NCI-H345 (cell line): ENCODE results near the gene DBP.
"Not testable (repeated sequence)": the region's sequence is repeated elsewhere in the genome, so short reads cannot be mapped to it uniquely, and the experiment has no call there.

ENCODE experiments used
- DNase-seq: peaks from one replicate; lab custom pipeline; 2025; lab: John Stamatoyannopoulos, UW

DBP gene

GRCh38 chr19:48665786-48666185 is 28.6 kb upstream of the DBP start:
- DNase-seq, result no peak

DNA sequence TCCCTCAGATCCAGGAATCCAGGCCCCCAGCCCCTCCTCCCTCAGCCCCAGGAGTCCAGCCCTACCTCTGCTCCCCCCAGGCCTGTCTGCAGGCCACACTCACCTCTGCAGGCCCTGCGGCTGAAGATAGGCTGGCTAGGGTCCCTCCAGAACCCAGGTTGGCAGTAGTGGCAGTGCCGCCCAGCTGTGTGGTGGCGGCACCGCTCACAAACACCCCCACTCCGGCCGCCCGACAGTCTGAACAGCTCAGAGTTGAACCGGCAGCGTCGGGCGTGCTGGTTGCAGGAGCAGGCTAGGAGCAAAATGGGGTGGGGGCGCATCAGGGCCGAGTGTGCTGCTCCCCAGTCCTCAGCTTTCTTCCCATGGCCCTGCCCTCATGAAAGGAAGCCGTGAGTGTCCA is 27.3 kb upstream of the DBP start:
- DNase-seq, result no peak

GRCh38 chr19:48663667-48664066 is 26.5 kb upstream of the DBP start:
- DNase-seq, result no peak

DNA sequence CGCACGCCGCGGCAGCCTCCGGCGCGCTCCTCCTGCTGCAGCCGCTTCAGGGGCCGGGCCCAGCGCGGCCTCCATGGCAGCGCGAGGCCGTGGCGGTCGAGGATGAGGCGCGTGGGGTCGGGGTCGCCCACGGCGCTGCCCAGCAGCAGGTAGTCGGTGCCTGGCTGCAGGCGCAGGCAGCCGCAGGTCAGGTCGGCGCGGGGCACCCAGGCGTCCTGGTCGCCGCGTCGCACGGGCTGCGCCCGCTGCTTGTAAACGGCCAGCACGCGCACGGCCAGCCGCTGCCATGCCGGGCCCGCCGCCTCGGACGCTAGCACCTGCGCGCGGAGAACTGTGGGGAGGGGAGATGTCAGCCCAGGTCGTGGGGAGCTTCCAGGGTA is 24.5 kb upstream of the DBP start:
- DNase-seq, result no peak

GRCh38 chr19:48660852-48661710 is 23.9 kb upstream of the DBP start:
- DNase-seq, result peak; percentile 32

DNA sequence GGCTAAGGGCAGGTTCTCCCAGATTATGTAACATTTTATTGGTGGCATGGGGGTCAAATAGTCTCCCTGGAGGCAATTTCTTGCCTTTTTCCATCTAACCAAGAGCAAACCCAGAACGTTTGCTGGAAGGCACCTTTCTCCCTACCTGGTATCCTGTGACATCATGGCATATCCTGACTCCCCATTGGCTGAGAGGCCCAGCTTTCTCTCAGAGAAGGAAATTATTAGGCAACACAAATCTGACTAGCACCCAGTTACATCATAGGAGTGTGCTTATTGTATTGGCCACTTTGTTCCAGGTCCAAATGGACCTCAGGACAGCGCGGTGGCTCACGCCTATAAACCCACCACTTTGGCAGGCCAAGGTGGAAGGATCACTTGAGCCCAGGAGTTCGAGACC is 22.6 kb upstream of the DBP start:
- DNase-seq, result no peak

DNA sequence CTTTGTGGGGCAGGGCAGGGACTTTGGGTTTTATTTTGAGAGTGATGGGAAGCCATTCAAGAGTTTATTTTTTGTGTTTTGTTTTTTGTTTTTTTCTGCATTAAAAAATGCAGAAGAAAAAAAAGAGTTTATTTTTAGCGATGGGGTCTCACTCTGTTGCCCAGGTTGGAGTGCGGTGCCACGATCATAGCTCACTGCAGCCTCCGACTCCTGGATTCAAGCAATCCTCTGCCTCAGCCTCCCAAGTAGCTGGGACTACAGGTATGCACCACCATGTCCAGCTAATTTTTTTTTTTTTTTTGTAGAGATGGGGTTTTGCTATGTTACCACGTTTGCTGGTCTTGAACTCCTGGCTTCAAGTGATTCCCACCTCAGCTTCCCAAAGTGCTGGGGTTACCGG is 21.3 kb upstream of the DBP start:
- DNase-seq, result no peak

DNA sequence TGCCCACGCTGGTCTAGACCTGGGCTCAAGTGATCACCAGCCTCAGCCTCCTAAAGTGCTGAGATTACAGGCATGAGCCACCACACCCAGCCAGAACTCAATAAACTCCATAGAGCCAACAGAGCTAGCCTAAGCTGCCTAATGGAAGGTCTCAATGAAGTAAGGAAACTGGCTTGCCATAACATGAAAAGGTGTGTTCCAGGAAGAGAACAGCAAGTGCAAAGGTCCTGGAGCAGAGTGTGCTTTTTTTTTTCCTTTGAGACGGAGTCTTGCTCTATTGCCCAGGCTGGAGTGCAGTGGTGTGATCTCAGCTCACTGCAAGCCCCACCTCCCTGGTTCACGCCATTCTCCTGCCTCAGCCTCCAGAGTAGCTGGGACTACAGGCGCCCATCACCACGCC is 20.6 kb upstream of the DBP start:
- DNase-seq, result not testable (repeated sequence)

DNA sequence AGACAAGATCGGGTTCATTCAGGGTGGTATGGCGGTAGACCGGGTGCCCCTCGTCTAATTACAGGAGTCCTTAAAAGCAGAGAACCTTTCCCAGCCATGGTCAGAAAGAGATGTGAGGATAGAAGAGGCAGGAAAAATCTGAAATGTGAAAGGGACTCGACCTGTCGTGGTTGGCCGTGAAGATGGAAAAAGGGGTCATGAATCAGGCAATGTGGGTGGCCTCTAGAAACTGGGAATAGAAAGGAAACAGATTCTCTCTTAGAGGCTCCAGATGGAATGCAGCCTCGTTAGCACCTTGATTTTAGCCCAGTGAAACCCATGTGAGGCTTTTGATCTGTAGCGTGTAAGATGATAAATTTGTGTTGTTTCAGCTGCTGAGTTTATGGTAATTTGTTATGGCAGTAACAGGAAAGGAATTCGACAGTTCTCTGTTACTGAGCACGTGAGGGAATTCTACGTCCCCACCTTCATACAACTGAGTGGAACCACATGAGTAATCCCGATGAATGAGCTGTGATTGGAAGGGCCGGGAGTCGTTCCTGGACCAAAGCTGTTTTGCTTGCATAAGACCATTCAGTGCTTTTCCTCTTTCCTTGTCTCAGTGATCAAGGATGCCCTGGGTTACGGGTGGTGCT is 19.8 kb upstream of the DBP start:
- no peak for DNase-seq

- peak; percentile 50 for DNase-seq
These were observed 17.3 kb upstream of the DBP start for GRCh38 chr19:48654299-48655059.

DNA sequence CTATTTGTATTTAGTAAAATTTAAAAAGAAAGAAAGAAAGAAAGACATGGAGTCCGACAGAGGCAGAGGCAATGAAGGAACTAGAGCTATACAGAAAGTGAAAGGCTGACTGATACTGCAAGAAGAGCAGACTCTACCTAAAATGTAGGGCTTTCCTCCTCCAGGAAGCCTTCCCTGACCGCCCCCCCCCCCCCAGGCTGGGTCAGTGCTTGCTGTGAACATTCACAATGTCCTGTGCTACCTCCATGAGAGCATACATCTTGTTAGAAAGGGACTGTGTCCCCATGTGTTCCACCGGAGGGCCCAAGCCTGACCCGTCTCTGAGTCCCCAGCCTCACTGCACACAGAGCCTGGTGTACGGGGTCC is 14.5 kb upstream of the DBP start:
- no peak for DNase-seq

- DNase-seq, result no peak
These were observed 13.9 kb upstream of the DBP start for GRCh38 chr19:48650974-48651682.

- no peak for DNase-seq
These were observed 11.0 kb upstream of the DBP start for GRCh38 chr19:48648134-48648533.

DNA sequence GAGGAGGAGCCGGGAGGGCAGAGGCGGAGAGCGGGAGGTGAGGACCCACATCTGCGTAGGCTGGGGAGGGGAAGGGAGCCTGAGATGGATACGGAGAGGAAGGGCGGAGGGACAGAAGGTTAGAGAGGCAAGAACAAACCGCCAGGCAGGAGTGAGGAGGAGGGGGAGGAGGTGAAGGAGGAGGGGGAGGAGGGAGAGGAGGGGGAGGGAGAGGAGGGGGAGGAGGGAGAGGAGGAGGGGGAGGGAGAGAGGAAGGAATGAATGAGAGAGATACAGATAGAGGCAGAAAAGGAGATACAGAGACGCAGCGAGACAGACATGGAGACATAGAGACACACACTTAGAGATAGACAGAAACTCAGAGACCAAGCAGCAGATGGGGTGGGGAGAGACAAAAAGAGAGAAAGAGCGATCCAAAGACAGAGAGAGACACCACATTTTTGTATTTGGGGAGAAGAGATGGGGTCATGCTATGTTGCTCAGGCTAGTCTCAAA is 9.6 kb upstream of the DBP start:
- no peak for DNase-seq

- peak; percentile 84 for DNase-seq
These were observed 9.0 kb upstream of the DBP start, which contains the start of gene CA11 for GRCh38 chr19:48646001-48646721. TSS of gene CA11 (minus strand) at chr19:48646187. CDS start at chr19:48645632, 555 bp downstream.

GRCh38 chr19:48645620-48646000 is 8.4 kb upstream of the DBP start:
- DNase-seq, result no peak

DNA sequence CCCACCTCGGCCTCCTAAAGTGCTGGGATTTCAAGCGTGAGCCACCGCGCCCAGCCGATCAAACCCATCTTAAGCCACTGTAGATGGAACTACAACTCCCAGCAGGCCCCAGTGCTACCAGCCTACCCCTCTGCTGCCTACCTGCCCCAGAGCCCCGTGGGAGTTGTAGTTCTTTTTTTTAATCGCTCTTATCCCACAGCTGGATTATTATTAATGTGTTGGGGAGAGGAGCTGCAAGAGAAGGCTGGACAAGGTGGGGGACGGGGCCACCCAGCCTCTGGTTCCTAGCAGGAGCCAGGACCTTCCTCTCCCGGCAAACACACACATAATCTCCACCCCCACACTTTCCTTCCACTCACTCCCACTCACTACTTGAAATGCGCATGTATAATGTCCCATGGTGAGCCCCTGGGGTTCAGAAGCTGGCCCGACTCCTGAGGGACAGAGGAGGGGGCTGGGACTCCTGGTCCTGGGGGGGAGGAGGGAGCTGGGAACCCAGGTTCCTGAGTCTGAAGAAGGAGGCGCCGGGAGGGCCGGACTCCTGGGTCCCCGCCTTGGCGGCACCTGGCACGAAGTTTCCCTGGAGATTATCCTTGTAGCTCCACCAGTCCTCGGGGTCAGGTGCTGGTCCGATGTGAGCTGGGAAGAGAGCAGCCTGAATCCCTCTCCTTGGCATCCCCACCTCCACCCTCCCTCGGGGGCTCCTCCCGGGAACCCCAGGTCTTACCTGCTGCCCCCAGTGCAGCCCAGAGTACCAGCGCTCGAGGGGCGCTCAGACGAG is 7.8 kb upstream of the DBP start:
- peak; percentile 58 for DNase-seq

DNA sequence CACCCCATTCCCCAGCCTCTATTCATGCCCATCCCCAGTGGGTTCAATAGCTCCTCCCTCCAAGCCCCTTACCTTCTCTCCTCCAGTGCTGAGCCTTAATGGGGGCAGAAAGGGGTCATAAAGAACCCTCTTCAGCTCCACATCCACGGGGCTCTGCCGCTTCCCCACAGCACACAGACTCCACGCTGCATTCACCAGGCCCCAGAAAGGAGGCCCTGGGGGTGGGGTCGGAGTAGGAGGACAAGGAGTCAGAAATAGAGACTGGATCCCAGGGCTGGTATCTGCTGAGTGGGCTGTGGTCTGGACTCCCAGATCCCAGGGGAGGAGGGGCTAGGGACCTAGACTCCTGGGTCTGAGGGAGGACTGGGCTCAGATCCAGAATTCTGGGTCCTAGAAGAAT is 7.2 kb upstream of the DBP start:
- no peak for DNase-seq

DNA sequence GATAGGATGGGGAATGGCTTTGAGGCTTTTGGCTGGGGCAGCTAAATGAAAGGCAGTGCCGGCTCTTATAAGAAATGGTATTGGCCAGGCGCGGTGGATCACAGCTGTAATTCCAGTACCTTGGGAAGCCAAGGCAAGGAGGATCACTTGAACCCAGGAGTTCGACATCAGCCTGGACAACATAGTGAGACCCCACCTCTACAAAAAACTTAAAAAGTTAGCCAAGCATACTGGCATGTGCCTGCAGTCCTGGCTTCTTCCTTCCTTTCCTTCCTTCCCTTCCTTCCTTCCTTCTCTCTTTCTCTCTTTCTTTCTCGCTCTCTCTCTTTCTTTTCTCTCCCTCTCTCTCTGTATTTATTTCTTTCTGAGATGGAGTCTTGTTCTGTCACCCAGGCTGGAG is 5.7 kb upstream of the DBP start:
- no peak for DNase-seq

DNA sequence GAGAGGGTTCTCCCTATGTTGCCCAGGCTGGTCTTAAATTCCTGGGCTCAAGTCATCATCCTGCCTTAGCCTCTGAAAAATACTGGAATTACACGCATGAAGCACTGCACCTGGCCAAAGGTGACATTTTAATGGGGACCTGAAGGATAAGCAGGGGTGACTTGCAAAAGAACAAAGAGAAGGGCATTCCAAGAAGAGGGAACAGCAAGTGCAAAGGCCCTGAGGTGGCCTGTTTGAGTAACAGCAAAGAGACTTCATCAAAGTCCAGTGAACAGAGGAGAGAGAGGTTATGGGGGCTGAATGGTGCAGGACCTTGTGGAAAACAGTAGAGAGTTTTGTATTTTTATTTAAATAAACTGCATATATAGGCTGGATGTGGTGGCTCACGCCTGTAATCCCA is 4.7 kb upstream of the DBP start:
- no peak for DNase-seq
